Measurements from ENCODE around the gene TUT1.
"Not testable (repeated sequence)": the region's sequence is repeated elsewhere in the genome, so short reads cannot be mapped to it uniquely, and the experiment has no call there.

Gene TUT1

DNA sequence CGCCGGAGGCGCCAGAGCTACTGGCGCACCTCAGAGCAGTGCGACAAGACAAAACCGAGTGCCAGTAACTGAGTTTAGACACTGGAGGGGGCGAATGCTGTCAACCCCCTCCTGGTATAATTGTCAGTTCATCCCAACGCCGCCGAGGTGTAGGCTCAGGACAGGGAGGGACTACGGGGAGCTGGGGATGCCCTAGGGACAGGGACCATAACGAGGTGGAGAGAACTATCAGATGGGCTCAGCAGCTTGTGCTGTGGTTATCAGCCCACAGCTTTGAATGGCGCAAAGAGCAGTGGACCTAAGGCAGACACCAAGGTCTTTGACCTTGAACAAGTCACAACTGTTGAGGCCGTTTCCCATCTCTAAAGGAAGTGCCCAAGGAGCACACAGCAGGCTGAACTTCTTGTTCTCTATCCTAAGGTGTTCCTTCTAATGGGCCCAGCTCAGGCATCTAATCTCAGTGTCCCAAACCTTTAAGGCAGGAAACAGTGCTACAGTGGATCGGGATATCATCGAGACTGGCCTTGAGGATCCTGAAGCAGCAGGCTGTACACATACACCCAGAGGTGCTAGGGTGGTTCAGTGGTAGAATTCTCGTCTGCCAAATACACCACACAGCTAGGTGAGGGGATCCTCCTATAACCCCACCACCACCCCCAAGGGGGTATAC is 958 bp upstream of the TUT1 start:
- Histone ChIP-seq H3K4me2 (ENCODE audit: low read length) (peak overlapping the region; percentile 89), H3K9me3 (replicated peaks; ENCODE audit: low read length) (no peaks in the 10 kb centered on the region), H3K36me3 (ENCODE audit: insufficient read depth, low read length) (peaks cover 45% of the 10 kb centered on the region), H3K4me1 (ENCODE audit: control insufficient read depth, insufficient read depth, low read length) (peaks cover 17% of the 10 kb centered on the region), H3K27me3 (ENCODE audit: control insufficient read depth, insufficient read depth, low read length) (no peaks in the 10 kb centered on the region), H3K4me3 (ENCODE audit: low read length) (peak overlapping the region; percentile 68), H3K9ac (ENCODE audit: low read depth, low read length) (peak overlapping the region; percentile 71)

GRCh38 chr11:62588966-62589637 is 2.2 kb downstream of the TUT1 start:
- Histone ChIP-seq H3K9me3 (replicated peaks; ENCODE audit: low read length) (no peaks in the 10 kb centered on the region), H3K36me3 (ENCODE audit: insufficient read depth, low read length) (peaks cover 18% of the 10 kb centered on the region), H3K27me3 (ENCODE audit: control insufficient read depth, insufficient read depth, low read length) (no peaks in the 10 kb centered on the region), H3K4me3 (ENCODE audit: low read length) (no peak overlapping the region), H3K9ac (ENCODE audit: low read depth, low read length) (no peak overlapping the region), H3K4me2 (ENCODE audit: low read length) (no peak overlapping the region), H3K4me1 (ENCODE audit: control insufficient read depth, insufficient read depth, low read length) (peaks cover 17% of the 10 kb centered on the region)

DNA sequence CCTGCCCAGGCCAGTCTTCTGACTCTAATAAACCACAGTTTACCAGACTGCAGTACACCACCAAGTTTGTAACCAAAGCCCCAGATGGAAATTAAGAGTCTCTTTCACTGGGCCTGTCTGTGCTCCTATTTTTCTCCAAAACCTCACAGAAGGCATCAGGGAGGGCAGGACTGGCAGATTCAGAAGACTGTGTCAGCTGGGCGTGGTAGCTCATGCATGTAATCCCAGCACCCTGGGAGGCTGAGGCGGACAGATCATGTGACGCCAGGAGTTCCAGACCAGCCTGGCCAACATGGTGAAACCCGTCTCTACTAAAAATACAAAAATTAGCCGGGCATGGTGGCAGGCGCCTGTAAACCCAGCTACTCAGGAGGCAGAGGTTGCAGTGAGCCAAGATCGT is 6.0 kb downstream of the TUT1 start:
- not testable (repeated sequence) for H3K9ac ChIP-seq (ENCODE audit: low read depth, low read length); H3K4me2 ChIP-seq (ENCODE audit: low read length); H3K27me3 ChIP-seq (ENCODE audit: control insufficient read depth, insufficient read depth, low read length); H3K4me3 ChIP-seq (ENCODE audit: low read length); H3K9me3 ChIP-seq (replicated peaks; ENCODE audit: low read length); H3K4me1 ChIP-seq (ENCODE audit: control insufficient read depth, insufficient read depth, low read length)
- H3K36me3 ChIP-seq (ENCODE audit: insufficient read depth, low read length): peaks cover 21% of the 10 kb centered on the region

DNA sequence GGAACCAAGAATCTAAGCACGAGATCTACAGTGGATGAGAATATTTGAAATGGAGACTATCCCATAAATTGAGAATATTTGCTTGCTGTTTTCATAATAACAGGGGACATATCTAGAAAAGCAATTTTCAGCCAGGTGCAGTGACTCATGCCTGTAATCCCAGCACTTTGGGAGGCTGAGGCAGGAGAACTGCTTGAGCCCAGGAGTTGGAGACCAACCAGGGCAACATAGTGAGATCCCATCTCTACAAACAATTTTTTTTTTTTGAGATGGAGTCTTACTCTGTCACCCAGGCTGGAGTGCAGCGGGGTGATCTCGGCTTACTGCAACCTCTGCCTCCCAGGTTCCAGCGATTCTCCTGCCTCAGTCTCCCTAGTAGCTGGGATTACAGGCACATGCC is 9.6 kb downstream of the TUT1 start:
- H3K4me3 ChIP-seq (ENCODE audit: low read length); H3K27me3 ChIP-seq (ENCODE audit: control insufficient read depth, insufficient read depth, low read length); H3K4me1 ChIP-seq (ENCODE audit: control insufficient read depth, insufficient read depth, low read length); H3K9ac ChIP-seq (ENCODE audit: low read depth, low read length); H3K9me3 ChIP-seq (replicated peaks; ENCODE audit: low read length); H3K4me2 ChIP-seq (ENCODE audit: low read length): not testable (repeated sequence)
- peaks cover 39% of the 10 kb centered on the region for H3K36me3 ChIP-seq (ENCODE audit: insufficient read depth, low read length)

DNA sequence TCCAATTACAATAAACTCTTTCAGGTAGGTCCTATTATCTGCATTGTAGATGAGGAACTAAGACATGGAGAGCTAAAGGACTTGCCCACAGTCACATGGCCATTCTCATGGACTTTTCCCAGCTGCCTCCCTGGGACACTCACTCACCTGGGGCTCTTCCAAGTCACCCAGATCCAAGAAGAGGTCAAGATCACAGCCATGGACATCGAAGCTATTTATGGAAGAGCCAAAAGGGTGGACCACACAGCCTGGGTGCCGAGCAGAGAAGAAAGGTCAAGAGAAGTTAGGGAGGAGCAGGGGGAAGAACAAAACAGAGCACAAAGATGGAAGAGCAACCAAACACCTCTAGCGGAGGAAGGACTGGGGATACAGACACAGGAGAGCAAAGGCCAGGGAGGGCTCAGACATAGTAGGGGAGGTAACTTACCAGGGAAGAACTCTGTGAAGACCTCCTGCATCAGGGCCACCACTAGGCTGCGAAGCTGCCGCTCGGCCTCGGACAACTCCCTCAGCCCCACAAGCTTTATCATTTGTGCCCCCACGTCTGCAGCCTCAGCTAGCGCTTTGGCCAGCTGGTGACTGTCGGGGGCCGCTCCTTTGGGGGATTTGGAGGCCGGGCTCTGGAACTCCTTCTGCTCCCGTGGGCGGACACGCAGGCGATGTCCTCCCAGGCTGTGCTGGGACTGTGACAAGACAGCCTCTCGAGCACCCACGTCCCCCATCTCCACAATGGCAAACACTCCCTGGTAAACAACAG is 10.2 kb downstream of the TUT1 start:
- no peak overlapping the region for H3K9ac ChIP-seq (ENCODE audit: low read depth, low read length)
- peaks cover 42% of the 10 kb centered on the region for H3K36me3 ChIP-seq (ENCODE audit: insufficient read depth, low read length)

GRCh38 chr11:62579252-62579651 is 12.1 kb downstream of the TUT1 start:
- H3K36me3 ChIP-seq (ENCODE audit: insufficient read depth, low read length): peaks cover 49% of the 10 kb centered on the region
- no peaks in the 10 kb centered on the region for H3K9me3 ChIP-seq (replicated peaks; ENCODE audit: low read length)
- H3K27me3 ChIP-seq (ENCODE audit: control insufficient read depth, insufficient read depth, low read length): no peaks in the 10 kb centered on the region
- no peak overlapping the region for H3K4me3 ChIP-seq (ENCODE audit: low read length)
- H3K9ac ChIP-seq (ENCODE audit: low read depth, low read length): no peak overlapping the region
- H3K4me1 ChIP-seq (ENCODE audit: control insufficient read depth, insufficient read depth, low read length): peaks cover 13% of the 10 kb centered on the region
- no peak overlapping the region for H3K4me2 ChIP-seq (ENCODE audit: low read length)

More for the DNA sequence above, 10.2 kb downstream of the TUT1 start:
- no peaks in the 10 kb centered on the region for H3K27me3 ChIP-seq (ENCODE audit: control insufficient read depth, insufficient read depth, low read length)
- no peak overlapping the region for H3K4me3 ChIP-seq (ENCODE audit: low read length)
- H3K4me1 ChIP-seq (ENCODE audit: control insufficient read depth, insufficient read depth, low read length): no peaks in the 10 kb centered on the region
- H3K4me2 ChIP-seq (ENCODE audit: low read length): no peak overlapping the region
- H3K9me3 ChIP-seq (replicated peaks; ENCODE audit: low read length): no peaks in the 10 kb centered on the region

GRCh38 chr11:62578541-62578940 is 12.8 kb downstream of the TUT1 start:
- Histone ChIP-seq H3K4me3 (ENCODE audit: low read length) (no peak overlapping the region), H3K9ac (ENCODE audit: low read depth, low read length) (no peak overlapping the region), H3K9me3 (replicated peaks; ENCODE audit: low read length) (no peaks in the 10 kb centered on the region), H3K27me3 (ENCODE audit: control insufficient read depth, insufficient read depth, low read length) (no peaks in the 10 kb centered on the region), H3K4me2 (ENCODE audit: low read length) (no peak overlapping the region), H3K36me3 (ENCODE audit: insufficient read depth, low read length) (peaks cover 46% of the 10 kb centered on the region), H3K4me1 (ENCODE audit: control insufficient read depth, insufficient read depth, low read length) (peaks cover 13% of the 10 kb centered on the region)

- Histone ChIP-seq H3K4me2 (ENCODE audit: low read length) (no peak overlapping the region), H3K4me3 (ENCODE audit: low read length) (no peak overlapping the region), H3K9ac (ENCODE audit: low read depth, low read length) (no peak overlapping the region), H3K9me3 (replicated peaks; ENCODE audit: low read length) (no peaks in the 10 kb centered on the region), H3K27me3 (ENCODE audit: control insufficient read depth, insufficient read depth, low read length) (no peaks in the 10 kb centered on the region), H3K4me1 (ENCODE audit: control insufficient read depth, insufficient read depth, low read length) (peaks cover 18% of the 10 kb centered on the region), H3K36me3 (ENCODE audit: insufficient read depth, low read length) (peaks cover 50% of the 10 kb centered on the region)
Observed at GRCh38 chr11:62577046-62577714, 14.1 kb downstream of the TUT1 start.

GRCh38 chr11:62575837-62576236 is 15.5 kb downstream of the TUT1 start:
- H3K27me3 ChIP-seq (ENCODE audit: control insufficient read depth, insufficient read depth, low read length): no peaks in the 10 kb centered on the region
- H3K9ac ChIP-seq (ENCODE audit: low read depth, low read length): peak overlapping the region; percentile 93
- peaks cover 32% of the 10 kb centered on the region for H3K4me1 ChIP-seq (ENCODE audit: control insufficient read depth, insufficient read depth, low read length)
- H3K4me2 ChIP-seq (ENCODE audit: low read length): peak overlapping the region; percentile 93
- H3K36me3 ChIP-seq (ENCODE audit: insufficient read depth, low read length): peaks cover 54% of the 10 kb centered on the region
- H3K9me3 ChIP-seq (replicated peaks; ENCODE audit: low read length): no peaks in the 10 kb centered on the region
- H3K4me3 ChIP-seq (ENCODE audit: low read length): peak overlapping the region; percentile 77

- Histone ChIP-seq H3K4me1 (ENCODE audit: control insufficient read depth, insufficient read depth, low read length) (peaks cover 33% of the 10 kb centered on the region), H3K27me3 (ENCODE audit: control insufficient read depth, insufficient read depth, low read length) (no peaks in the 10 kb centered on the region), H3K4me2 (ENCODE audit: low read length) (peak overlapping the region; percentile 93), H3K4me3 (ENCODE audit: low read length) (peak overlapping the region; percentile 77), H3K9me3 (replicated peaks; ENCODE audit: low read length) (no peaks in the 10 kb centered on the region), H3K9ac (ENCODE audit: low read depth, low read length) (peak overlapping the region; percentile 93), H3K36me3 (ENCODE audit: insufficient read depth, low read length) (peaks cover 59% of the 10 kb centered on the region)
Observed at GRCh38 chr11:62575156-62575555, 16.2 kb downstream of the TUT1 start.

DNA sequence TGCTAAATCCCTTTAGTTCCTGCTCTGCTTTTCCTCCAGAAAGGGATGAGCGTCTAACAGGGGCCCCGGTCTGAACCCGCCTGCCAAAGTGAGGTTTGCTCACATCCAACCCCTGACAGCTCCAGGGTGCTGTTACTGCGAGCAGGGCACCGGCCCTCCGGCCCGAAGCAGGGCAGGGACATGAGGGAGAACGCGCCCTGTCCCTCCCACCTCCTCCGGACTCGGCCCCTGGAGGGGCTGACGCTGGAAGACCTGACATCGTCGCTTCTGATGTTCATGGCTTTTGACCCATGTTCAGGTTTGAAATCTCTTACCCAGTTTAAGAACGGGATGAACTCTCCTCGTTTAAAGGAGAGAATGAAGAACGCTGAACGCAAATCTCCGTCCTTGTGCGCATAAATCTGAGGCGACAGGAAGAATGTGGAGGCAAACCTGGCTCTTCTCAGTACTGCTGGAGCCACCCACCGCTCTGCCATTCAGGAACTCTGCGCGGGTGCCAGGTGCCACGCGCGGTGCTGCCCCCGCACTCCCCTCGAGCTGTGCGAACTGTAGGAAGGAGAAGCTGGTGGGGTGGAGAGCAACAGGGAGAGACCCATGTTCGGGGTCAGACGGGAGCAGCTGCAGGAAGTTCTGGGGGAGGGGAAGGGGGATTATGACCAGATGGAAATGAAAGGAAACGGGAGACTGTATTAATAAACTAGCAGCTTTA is 16.8 kb downstream of the TUT1 start:
- peaks cover 65% of the 10 kb centered on the region for H3K36me3 ChIP-seq (ENCODE audit: insufficient read depth, low read length)
- peak overlapping the region; percentile 77 for H3K4me3 ChIP-seq (ENCODE audit: low read length)
- H3K9ac ChIP-seq (ENCODE audit: low read depth, low read length): peak overlapping the region; percentile 93
- H3K4me1 ChIP-seq (ENCODE audit: control insufficient read depth, insufficient read depth, low read length): peaks cover 36% of the 10 kb centered on the region
- no peaks in the 10 kb centered on the region for H3K27me3 ChIP-seq (ENCODE audit: control insufficient read depth, insufficient read depth, low read length)
- H3K4me2 ChIP-seq (ENCODE audit: low read length): peak overlapping the region; percentile 93
- H3K9me3 ChIP-seq (replicated peaks; ENCODE audit: low read length): no peaks in the 10 kb centered on the region

All from skeletal muscle satellite cell (primary cell).